ENCODE data around the gene FSD2. TPM values are rescaled to one million over a fixed set of nuclear protein-coding genes. Genes with fewer than 3 reads are reported as not detected.

FSD2 gene
- total RNA-seq: not detected in 2 replicates
- long read RNA-seq: 0 reads

- H3K4me3 Mint-ChIP-seq (ENCODE audit: low read depth): no peak within 1 kb of the TSS
- TF ChIP-seq CTCF (IDR thresholded peaks at IDR 0.05; ENCODE audit: unreplicated experiment): no peak
- H3K27ac Mint-ChIP-seq: no peak within 1 kb of the TSS
Measured at GRCh38 chr15:82805994-82806406, at the start of gene FSD2. Gene FSD2, minus strand, starts transcription at chr15:82806069. Its CDS starts 18,679 bp downstream, at chr15:82787390.

GRCh38 chr15:82854554-82854953 lies 48.7 kb upstream of the FSD2 start:
- Mint-ChIP-seq H3K9me3 (ENCODE audit: low read depth) (no peaks in the 10 kb centered on the region), H3K27ac (no peak overlapping the region), H3K4me1 (ENCODE audit: low read depth) (peaks cover 5% of the 10 kb centered on the region), H3K4me3 (ENCODE audit: low read depth) (no peak overlapping the region), H3K27me3 (no peaks in the 10 kb centered on the region), H3K36me3 (ENCODE audit: insufficient read depth) (no peaks in the 10 kb centered on the region)
- no peak for DNase-seq (ENCODE audit: low spot score, unreplicated experiment)
- TF ChIP-seq CTCF (IDR thresholded peaks at IDR 0.05; ENCODE audit: unreplicated experiment): no peak

More at GRCh38 chr15:82805994-82806406, at the start of gene FSD2:
- no peak for DNase-seq (ENCODE audit: low spot score, unreplicated experiment)
- Mint-ChIP-seq H3K4me1 (ENCODE audit: low read depth) (peaks cover 8% of the 10 kb centered on the region), H3K9me3 (ENCODE audit: low read depth) (no peaks in the 10 kb centered on the region), H3K36me3 (ENCODE audit: insufficient read depth) (no peaks in the 10 kb centered on the region), H3K27me3 (peaks cover 27% of the 10 kb centered on the region)

GRCh38 chr15:82852941-82853561 lies 47.2 kb upstream of the FSD2 start:
- Mint-ChIP-seq H3K4me1 (ENCODE audit: low read depth) (peaks cover 9% of the 10 kb centered on the region), H3K9me3 (ENCODE audit: low read depth) (no peaks in the 10 kb centered on the region), H3K4me3 (ENCODE audit: low read depth) (no peak overlapping the region), H3K36me3 (ENCODE audit: insufficient read depth) (no peaks in the 10 kb centered on the region), H3K27me3 (no peaks in the 10 kb centered on the region), H3K27ac (no peak overlapping the region)
- TF ChIP-seq CTCF (IDR thresholded peaks at IDR 0.05; ENCODE audit: unreplicated experiment): no peak
- DNase-seq (ENCODE audit: low spot score, unreplicated experiment): no peak

DNA sequence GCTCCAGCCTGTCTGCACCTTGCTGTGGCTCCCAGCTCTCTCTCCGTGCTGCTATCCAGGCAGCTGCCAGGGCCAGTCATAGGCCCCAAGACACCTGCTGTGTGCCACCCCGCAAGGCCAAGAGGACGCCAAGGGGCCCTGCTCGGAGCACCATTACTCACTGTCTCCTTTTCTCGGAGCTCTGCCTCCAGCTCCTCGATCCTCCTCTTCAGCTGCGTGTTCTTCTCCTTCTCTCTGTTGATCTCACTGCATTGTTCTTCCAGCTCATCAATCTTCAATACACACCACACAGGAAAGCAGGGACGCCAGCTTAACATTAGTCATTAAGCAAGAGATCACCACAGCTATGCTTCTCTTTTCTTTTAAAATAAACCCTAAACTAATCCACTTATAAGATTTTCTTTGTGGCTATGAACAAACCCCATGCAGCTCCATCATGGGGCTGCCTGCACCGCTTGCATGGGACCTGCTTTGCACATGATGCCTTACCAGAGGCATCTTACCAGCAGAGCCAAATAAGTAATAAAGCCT lies 46.2 kb upstream of the FSD2 start:
- H3K9me3 Mint-ChIP-seq (ENCODE audit: low read depth): no peaks in the 10 kb centered on the region
- no peak overlapping the region for H3K27ac Mint-ChIP-seq
- no peaks in the 10 kb centered on the region for H3K27me3 Mint-ChIP-seq
- no peak for TF ChIP-seq CTCF (IDR thresholded peaks at IDR 0.05; ENCODE audit: unreplicated experiment)
- H3K4me3 Mint-ChIP-seq (ENCODE audit: low read depth): no peak overlapping the region
- no peak for DNase-seq (ENCODE audit: low spot score, unreplicated experiment)
- no peaks in the 10 kb centered on the region for H3K36me3 Mint-ChIP-seq (ENCODE audit: insufficient read depth)
- peaks cover 9% of the 10 kb centered on the region for H3K4me1 Mint-ChIP-seq (ENCODE audit: low read depth)

GRCh38 chr15:82851306-82851850 lies 45.5 kb upstream of the FSD2 start:
- H3K27ac Mint-ChIP-seq: no peak overlapping the region
- H3K27me3 Mint-ChIP-seq: no peaks in the 10 kb centered on the region
- TF ChIP-seq CTCF (IDR thresholded peaks at IDR 0.05; ENCODE audit: unreplicated experiment): no peak
- no peaks in the 10 kb centered on the region for H3K9me3 Mint-ChIP-seq (ENCODE audit: low read depth)
- peaks cover 9% of the 10 kb centered on the region for H3K4me1 Mint-ChIP-seq (ENCODE audit: low read depth)
- DNase-seq (ENCODE audit: low spot score, unreplicated experiment): no peak
- H3K4me3 Mint-ChIP-seq (ENCODE audit: low read depth): no peak overlapping the region
- H3K36me3 Mint-ChIP-seq (ENCODE audit: insufficient read depth): no peaks in the 10 kb centered on the region
